GM18526 (cell line): Measurements from ENCODE around the gene CENPM.

ENCODE experiments used
- POLR2A ChIP-seq: IDR thresholded peaks from 3 replicates; pipeline ENCODE4 v1.6.1; 2011; ENCODE audit not compliant: insufficient read length; ENCODE audit errors: extremely low read depth

Gene CENPM

DNA sequence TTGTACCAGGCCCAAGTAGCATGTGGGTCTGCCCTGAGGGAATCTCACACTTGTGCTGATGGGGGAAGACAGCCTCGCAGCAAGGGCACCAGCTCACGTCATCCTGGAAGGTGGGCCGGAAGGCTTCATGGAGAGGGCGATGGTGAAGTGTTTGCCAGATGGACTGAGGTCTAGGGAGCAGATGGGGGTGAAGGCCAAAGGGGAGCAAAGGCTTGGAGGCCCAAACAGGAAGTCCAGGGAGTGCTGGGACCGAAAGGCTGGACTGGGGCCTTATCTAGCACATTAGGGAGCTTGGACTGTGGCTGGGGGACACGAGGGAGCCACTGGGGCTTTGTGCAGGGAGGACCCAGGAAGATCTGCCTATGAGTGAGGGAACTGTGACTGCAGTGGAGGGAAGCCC is 19.1 kb downstream of the CENPM start:
- no peak for TF ChIP-seq POLR2A

DNA sequence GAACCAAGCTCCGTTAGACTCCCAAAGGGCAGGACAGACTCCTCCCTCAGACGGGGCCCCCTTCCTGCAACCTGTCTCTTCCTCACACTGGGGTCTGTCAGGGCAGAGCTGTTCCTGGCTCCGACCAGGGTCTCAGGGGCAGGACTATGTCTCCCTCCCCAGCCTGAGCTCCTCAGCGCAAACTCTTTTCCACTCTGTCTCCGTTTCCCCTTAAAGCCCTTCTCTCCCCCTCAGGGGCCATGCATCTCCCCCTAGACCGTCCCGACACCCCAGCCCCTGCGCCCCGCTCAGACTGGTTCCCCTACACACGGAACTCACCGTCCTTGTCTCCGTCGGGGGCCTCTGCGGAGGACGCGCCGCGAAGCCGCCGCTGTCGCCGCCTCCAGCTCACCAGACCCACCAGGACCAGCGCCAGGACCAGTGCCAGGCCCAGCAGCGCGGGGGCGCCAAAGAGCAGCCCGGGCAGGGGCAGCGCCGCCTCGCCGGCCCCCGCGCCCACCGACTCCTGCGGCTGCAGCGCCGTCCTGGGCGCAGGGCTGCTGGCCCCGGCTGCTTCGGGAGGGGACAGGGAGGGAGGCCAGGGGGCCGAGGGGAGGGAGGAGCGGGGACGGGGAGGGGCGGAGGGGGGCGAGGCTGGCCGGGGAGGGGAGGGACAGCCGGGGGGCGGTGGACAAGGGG is 21.0 kb downstream of the CENPM start:
- TF ChIP-seq POLR2A: no peak

DNA sequence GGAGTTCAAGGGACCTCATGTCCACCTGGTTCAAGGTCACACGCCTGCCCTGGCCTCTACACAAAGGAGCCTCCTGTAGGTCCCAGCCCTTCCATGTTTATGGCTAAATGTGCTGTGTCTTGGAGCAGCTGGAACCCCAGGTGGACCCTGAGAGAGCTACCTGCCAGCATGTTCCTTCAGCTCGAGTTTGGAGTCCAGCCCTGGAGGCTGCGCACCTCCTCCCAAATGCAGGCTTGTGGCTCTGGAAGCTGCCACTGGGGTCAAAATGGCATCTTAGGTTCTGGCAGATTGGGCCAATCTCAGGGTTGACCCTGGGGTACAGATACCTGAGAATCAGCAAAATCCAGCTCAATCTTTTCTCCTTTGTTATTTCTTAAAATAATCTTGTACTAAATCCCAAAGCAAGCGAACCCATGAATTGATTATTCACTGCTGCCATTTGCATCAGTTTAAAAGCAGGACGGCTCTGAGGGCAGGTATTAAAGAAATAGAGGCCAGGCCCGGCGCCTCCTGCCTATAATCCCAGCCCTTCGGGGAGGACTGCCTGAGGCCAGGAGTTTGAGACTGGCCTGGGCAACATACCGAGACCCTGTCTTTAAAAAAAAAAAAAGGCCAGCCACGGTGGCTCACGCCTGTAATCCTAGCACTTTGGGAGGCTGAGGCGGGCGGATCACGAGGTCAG is 23.2 kb downstream of the CENPM start:
- TF ChIP-seq POLR2A: no peak

DNA sequence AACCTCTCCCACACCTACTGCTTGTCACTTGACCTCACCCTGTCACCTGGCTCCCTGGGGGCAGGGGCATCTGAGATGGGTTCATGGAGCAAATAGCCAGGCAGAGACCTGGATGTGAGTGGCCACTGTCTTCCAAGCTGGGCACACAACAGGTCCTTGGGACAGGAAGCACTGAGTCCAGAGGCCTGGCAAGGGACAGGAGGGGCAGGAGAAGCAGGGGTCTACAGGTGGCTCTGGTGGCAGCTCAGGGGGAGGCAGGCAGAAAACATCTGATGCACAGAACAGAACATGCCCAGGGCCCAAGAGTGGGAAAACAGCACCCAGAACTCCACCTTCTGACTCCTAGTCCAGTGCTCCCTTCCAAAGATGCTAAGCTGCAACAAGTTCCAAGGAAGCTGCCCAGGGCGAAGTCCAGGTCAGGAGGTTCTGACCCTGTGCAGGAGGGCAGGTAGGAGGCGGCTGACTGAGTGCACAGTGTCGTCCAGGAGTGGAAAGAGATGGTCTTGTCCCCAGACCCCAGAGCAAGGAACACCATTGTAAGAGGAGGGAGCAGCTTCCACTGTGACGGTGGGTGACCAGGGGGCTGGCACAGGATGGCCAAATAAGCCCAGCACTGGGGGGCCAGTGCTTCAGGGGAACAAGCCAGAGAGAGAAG is 23.9 kb downstream of the CENPM start:
- TF ChIP-seq POLR2A: peak; percentile 13

DNA sequence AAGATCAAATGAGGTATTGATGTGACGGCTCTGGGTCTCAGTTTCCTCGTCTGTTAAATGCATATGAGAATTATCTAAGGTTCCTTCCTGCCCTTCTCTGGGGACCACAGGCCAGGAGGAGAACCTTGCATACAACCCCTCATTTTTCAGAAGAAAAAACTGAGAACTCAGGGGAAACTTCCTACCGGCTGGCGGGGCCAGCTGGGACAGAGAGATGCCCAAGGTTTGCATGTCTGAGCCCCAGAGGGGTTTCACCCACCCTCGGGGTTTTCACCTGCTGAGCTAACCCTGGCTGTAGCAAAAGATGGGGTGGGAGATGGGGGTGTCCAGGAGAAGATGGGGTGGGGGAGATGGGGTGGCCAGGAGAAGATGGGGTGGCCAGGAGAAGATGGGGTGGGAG is 24.6 kb downstream of the CENPM start:
- TF ChIP-seq POLR2A: no peak

DNA sequence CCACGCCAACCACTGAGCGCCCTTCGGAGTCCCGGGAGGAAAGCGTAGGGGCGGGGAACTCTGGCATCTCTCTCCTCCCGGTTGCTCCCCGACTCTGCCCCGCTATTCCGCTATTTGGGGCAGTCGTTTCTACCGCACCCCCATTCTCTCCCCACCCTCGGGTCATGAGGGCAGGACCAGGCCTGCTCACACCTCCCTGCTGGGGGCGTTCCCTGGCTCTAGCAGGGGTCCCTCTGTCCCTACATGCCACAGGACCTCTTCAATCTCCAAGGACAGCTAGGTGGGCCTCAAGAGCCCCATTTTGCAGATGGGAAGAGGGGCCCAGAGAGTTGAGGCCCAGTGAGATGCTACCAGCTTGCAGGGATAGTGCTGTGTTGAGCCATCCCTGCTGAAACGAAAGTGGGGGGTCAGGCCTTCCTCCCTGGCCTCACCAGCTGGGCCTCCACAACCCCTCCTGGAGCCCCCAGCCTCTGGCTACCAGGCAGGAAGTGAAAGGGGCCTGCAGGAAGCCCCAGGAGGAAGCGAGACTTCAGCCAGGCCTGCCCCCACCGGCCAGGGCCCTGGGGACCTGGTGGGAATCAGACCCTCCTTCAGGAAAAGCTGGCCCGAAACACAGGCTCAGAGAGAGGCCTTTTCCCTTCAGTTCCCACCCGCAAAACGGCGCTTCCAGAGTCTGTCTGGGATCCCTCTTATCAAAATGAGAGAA is 26.5 kb downstream of the CENPM start:
- TF ChIP-seq POLR2A: peak; percentile 46

DNA sequence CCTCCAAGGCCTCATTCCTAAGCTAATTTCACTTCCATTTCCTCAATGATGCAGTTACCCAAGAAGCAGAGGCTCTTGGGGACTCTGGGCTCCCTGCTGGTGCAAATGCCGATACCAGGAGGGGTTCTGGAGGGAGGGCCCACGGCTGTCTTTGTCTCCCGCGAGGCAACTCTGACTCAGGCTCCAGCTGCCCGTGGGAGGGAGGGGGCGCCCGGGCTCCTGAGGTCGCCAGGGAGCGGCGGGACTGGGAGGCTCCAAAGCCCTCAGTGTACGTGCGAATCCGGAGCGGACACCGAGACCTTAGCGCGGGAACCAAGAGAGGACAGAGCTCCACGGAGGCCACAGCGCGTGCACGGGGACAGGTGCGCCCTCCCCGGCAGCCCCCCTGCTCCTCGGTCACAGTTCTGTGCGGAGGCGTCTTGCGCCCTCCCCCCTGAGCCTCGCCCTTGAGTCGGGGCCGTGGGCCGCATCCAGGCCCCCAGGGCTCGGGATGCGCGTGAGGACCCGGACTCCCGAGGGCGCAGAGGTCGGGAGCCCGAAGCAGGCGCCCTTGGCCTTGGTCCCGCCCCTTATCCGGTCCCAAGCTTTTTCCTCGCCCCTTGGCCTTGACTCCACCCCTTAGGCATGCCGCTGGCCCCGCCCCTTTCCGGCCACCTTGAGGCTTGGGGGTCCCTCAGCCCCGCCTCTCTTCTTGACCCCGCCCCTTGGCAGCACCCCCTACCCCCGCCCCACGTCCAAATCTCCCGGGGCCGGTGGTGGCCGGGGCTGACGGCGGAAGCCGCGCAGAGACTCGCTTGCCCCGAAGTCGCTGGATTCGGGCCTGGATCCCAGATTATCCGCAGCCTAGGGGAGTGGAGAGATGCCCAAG is 27.4 kb downstream of the CENPM start:
- peak; percentile 78 for TF ChIP-seq POLR2A

DNA sequence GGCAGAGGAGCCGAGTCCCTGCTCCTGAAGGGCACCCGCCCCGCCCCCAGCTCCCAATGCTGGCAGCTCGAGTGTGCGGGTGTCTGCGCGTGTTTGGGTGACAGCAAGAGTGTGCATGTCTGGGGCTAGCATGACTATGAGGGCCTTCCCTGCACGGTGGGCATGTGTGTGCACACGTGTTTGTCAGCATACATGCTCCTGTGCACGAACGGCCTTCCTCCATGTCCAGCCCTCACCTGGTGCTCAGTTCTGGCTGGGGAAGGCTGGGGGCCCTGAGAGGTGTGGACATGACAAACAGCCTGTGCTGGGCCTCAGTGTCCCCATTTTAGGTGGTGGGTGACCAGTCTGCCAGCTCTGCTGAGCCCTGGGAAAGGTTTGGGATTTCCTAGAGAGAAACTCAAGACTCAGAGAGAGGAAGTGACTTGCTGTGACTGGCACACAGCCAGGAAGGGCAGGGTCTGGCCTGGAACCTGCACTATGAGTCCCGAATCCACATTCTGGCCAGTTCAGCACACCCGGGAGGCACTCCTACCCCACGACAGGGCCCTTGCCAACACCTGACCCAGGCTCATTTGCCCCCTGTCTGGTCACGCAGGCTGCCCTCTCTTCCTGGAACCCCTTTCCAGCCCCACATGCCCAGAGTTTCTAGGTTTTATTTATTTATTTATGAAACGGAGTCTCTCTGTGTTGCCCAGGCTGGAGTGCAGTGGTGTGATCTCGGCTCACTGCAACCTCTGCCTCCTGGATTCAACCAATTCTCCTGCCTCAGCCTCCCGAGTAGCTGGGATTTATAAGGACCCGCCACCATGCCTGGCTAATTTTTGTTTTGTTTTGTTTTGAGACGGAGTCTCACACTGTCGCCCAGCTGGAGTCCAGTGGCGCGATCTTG is 28.8 kb downstream of the CENPM start:
- TF ChIP-seq POLR2A: peak; percentile 27

DNA sequence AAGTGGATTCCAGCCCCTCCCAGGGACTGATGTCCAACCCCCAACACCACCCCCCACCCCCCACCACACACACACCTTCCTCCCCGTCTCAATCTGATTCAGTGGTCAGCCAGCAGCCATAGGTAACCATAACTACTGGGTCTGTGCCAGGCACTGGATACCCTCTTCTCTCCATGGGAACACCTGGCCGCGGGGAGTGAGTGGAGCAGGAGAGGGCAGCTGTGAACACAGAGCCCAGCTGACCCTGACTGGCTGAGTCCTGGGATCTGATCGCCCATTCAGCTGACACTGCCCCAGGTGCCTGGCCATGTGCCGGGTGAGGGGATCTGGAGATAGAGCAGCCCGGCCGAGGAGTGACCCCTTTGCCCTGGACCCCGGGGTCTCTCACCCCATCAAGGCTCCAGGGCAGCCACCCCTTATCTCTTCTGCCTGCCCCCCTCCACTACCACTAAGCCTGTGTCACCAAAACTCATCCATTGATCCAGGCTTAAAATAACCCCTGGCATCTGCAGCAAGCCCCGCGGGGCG is 29.5 kb downstream of the CENPM start:
- TF ChIP-seq POLR2A: no peak

DNA sequence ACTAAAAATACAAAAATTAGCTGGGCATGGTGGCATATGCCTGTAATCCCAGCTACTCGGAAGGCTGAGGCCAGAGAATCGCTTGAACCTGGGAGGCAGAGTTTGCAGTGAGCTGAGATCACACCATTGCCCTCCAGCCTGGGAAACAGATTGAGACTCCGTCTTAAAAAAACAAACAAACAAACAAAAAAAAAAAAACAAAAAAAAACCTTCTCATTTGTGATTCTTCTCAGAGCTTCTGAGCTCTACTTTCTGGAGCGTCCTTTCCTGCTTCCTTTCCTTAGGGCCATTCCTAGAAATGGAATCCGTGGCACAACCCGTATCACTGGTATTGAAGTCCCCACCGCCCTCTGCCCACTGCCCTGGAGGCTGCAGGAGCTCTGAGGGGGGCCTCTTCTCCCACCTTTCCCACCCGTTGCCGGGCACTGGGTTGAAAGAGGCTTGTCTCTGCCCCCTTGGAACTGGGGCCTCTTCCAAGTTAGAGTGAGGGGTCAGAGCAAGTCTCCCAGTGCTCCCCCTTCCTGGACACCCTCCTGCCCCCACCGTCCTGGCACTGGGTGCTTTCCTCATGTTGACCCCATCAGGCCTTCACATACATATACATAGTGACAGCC is 30.1 kb downstream of the CENPM start:
- no peak for TF ChIP-seq POLR2A

DNA sequence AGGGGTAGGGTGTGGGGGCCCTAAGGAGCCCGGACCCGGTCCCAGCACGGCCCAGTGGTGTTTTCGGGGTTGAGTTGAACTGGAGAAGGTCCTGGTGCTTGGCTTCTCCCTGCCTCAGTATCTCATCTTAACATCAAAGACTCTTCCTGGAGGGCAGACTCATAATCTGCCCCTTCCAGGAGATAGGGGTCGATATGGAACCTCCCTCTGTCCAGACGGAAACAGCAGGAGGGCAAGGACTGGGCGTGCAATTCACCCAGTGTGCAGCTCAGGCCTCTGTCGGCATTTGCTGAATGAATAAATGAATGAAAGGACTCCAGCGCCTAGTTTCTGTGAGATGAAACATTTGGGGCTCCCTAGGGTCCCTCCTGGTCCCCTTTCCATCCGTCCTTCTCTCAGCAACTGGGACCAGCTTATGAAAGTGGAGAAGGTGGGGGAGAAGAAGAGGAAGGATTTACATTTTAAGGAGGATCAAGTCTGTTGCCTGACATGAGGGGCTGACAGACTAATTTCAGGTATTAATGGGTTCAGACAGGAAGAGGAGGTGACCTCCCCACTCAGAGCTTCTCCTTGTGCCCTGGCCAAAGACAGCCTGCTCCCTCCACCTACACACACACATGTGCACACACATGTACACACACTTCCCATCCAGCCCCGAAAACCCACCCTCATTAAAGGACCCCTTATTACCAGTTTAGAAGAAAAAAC is 31.0 kb downstream of the CENPM start:
- no peak for TF ChIP-seq POLR2A

DNA sequence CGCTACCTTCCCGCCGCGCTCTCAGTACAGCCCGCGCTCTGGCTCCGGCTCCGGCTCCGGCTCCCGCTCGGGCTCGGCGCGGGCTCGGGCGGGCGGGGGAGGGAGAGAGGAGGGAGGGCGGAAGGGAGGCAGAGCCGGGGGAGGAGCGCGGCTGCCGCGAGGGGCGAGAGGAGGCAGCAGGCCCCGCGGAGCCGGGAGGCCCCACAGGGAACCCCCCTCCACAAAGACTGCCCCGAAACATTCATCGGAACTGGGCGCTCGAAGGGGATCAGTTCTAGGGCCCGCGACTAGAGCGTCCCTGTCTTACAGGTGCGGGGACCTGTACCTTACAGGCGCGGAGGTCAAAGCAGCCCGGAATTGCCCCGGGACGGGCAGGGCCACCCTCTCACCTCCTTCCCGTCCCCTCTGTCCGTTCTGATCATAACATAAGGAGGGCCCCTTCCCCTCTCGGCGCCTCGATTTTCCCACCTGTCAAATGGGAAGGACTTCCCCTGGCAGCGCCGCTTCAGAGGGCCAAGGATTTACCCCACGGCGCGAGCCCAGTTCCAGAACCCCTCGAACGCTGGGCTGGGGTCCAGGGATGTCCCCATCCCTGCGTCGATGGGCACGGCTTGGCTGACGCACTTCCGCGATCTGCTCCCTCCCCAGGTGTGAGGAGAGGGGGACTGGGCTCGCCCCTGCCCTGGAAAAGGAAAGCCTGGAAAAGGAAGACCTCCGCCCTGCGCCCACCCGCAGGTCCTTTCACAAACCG is 31.7 kb downstream of the CENPM start, which contains the start of gene SHISA8:
SHISA8 (minus strand) TSS at position 40 of the 751 bp plus-strand sequence. CDS start 407 bp downstream, outside the sequence.
- no peak for TF ChIP-seq POLR2A
